GM19455 (cell line): ENCODE measurements around the gene PAGE2B.
"Not testable (repeated sequence)": the region's sequence is repeated elsewhere in the genome, so short reads cannot be mapped to it uniquely, and the experiment has no call there.

ENCODE experiments used
- ATAC-seq: cut with Tn5 transposase; IDR thresholded peaks from one replicate; pipeline ENCODE4 v1.9.1; 2021; ENCODE audit not compliant: unreplicated experiment

The PAGE2B gene

GRCh38 chrX:55107911-55108310 lies 33.1 kb downstream of the PAGE2B start:
- ATAC-seq, result no peak

DNA sequence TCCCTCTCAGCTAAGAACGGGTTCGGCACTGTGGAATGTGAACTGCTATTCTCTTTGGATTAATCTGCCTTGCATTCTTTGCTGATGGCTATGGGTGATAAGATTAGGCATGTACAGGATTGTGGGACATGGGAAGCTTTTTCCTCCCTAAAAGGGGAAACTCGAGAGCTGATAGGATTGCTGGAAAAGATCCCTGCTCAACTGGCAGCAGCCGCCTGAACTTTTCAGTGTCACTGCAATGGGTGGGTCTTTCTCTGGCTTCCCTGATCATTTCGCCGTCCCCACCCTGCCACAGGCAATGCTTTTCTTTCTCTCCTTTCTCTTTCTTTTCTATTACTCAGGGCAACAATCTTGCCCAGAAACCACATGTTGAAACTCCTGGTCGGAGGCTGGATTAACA lies 34.5 kb downstream of the PAGE2B start:
- no peak for ATAC-seq

- no peak for ATAC-seq
Observed at GRCh38 chrX:55111578-55112254, 36.9 kb downstream of the PAGE2B start.

- not testable (repeated sequence) for ATAC-seq
Observed at GRCh38 chrX:55116589-55116988, 41.8 kb downstream of the PAGE2B start.

DNA sequence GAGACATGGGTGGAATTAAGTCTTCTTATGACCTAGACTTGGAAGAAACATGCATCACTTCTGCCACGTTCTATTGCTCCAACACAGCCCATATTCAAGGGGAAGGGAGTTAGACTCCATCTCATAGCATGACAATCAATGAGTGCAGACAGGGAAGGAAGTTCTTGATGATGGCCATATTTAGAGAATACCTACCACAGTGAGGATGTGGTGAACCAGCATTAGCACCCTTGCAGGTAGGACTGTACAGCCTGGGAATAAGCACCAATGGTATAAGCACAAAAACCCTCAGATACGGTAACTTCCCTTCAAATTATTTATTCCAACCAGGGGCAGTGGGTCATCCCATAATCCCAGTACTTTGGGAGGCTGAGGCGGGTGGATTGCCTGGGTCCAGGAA lies 43.7 kb downstream of the PAGE2B start:
- no peak for ATAC-seq

DNA sequence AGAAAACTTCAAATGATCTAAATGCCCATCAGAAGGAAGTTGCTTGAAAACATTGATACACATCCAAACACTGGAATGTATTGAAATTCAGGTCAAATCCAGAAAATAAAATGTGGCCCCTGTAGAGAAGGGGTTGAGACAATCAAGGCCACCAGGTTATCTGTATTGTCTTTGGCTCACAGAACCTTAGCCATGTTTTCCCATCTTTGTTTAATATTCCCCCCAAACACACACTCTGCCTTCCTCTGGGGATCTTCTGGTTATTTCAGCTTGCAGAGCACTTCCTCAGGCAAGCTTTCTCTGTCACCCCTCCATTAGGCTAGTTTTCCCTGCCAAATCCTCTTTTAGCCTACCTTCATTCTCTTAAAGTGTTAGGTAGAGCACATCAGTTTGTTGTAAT lies 44.4 kb downstream of the PAGE2B start:
- ATAC-seq, result no peak

DNA sequence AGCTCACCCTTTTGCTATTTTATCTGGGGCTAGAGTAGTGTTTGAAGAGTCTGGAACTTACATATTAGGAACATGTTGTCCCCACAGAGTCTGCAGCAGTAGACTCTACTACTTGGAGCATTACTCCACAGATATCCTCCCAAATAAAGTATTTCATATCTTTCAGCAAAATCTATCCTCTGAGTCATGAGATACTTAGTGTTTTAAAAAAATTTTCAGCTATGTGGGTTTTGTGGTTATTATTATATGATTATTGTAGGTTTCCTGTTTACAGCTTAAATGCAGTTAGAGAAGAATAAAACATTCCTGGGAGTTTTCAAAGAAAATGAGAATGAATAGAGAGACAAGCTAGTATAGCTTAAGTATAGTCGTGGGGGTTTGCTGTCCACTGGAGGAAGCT lies 44.9 kb downstream of the PAGE2B start:
- ATAC-seq, result no peak

DNA sequence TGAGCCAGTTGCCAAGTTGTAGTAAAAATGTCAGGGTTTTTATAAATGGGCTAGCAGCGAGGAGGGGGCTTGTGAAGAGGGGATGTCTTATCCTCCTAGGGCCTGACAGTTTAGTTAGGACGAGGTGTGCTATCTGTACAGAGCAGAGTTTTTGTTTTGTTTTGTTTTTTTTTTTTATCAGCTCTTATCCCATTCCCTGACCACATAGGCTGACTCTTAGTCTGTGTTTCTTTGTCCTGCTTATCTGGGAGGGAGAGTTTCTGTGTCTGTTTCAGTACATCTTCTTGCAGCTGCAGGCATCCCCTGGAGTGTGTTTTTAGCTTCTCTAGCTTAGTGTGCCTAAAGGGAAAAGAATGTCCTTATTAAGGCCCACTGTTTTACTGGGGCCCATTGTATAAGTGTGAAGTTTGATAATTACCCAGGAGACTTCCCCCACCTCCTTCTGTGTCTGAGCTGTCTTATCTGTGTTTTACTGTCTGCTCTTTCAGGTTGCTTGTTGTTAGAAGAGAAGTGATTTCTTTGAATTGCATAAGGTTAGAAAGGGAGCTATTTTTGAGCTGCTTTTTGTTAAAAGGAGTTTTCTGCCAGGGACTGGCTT lies 46.0 kb downstream of the PAGE2B start:
- no peak for ATAC-seq

DNA sequence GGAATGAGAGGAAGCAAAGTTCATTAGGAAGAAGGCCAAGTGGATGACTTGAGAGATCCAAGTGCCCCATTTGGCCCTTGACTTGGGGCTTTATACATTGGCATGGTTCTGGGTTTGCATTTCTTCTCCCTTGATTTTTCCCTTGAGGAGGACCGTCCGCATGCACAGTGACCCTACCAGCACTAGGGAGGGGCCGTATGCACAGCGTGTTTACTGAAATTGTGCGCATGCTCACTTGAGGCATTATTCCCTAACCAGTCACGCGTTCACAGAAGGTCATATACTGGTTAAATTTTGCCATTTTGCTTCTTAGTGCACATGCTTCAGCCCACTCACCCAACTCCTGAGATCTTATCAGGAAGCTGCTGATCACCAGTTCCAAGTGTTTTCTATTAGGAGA lies 49.1 kb downstream of the PAGE2B start:
- no peak for ATAC-seq

DNA sequence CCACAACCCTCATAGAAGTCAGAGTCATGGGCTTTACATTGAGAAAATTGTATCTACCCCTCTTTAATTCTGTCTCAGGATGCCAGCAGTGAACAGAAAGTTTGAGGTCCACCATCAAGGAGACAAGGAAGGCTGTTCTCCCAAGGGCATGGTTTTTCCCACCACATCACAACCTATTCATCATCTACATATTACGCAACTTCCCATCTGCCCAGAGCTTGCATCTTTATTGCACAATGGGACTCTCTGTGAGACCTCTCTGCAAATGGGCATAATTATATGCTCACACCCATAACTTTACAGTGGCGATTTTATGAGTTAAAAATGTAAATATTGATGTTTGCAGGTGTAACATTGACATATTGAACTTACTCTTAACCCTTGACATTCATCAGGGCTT lies 52.9 kb downstream of the PAGE2B start:
- ATAC-seq, result no peak
